D721Med (cell line): Measurements from ENCODE around the gene HECW1.

Experiments
- DNase-seq: peaks from one replicate; pipeline ENCODE4 v3.0.0; 2011; ENCODE audit warnings: low spot score; ENCODE audit not compliant: insufficient read length
- FAIRE-seq: peaks from 2 replicates; lab custom pipeline; 2011; peaks lifted over from hg19 to GRCh38; lab: Jason Lieb, UNC
- CTCF ChIP-seq: IDR thresholded peaks from 2 replicates; pipeline ENCODE4 v1.5.1; 2012; ENCODE audit warnings: mild to moderate bottlenecking, control low read depth; ENCODE audit not compliant: insufficient read depth; ENCODE audit errors: missing control alignments

The HECW1 gene

GRCh38 chr7:43353902-43354301, 241.5 kb downstream of the HECW1 start:
- DNase-seq (no peak), FAIRE-seq (no peak)
- TF ChIP-seq CTCF, result no peak

- DNase-seq (no peak), FAIRE-seq (no peak)
- no peak for TF ChIP-seq CTCF
Measured at GRCh38 chr7:43362652-43363034, 250.2 kb downstream of the HECW1 start.

- no peak for TF ChIP-seq CTCF
- no peak for DNase-seq
- FAIRE-seq, result no peak
Measured at GRCh38 chr7:43363035-43363791, 250.8 kb downstream of the HECW1 start.

GRCh38 chr7:43364391-43364790, 251.9 kb downstream of the HECW1 start:
- FAIRE-seq, result no peak

DNA sequence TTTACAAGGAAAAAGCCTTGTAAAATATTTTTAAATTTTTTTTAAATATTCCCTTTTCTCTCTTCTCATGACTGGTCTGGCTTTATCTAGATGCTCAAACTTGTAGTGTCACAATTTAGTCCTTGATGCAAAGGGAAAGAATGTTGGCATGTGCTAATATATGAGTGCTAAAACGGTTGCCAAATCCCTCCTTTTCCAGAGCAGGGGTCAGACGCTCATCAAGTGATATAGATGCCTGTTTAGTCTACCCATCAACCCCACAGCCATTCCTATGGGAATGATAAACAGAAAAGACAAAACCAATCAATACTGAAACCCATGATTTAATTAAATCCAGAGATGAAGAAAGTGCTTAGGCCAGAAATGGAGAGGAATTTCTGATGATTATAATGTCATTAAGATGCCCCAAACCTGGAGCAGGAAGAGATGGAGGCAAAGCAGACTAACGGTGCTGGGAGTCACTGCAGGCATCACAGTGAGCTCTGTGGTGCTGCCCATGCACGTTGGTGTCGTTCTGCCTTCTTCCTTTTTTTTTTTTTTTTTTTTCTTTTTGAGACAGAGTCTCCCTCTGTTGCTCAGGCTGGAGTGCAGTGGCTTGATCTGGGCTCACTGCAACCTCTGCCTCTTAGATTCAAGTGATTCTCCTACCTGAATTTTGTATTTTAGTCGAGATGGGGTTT, 260.4 kb downstream of the HECW1 start:
- DNase-seq (no peak), FAIRE-seq (no peak)
- TF ChIP-seq CTCF, result no peak

More at GRCh38 chr7:43364391-43364790, 251.9 kb downstream of the HECW1 start:
- DNase-seq, result no peak
- TF ChIP-seq CTCF, result no peak

- FAIRE-seq (no peak), DNase-seq (no peak)
- TF ChIP-seq CTCF, result no peak
Measured at GRCh38 chr7:43377196-43377960, 264.9 kb downstream of the HECW1 start.
